DND-41 (cell line): ENCODE results near the gene FGFR3.

Experiments
- ATAC-seq: fragments of 200-7000 bp; cut with Tn5 transposase; 3 replicates; pipeline ENCODE4 v1.9.1; 2021; ENCODE audit warnings: low read depth; ENCODE audit not compliant: insufficient read depth
- DNase-seq: peaks from one replicate; pipeline ENCODE4 v3.0.0-alpha.2; 2020
- H2AFZ ChIP-seq: 2 replicates; pipeline ENCODE4 v1.6.0; 2012; ENCODE audit warnings: low read depth, low read length
- H3K27ac ChIP-seq: 2 replicates; pipeline ENCODE4 v1.5.1; 2012; ENCODE audit warnings: low read length, inconsistent platforms
- H3K27me3 ChIP-seq: fragments of 200-600 bp; sonication (generic); 2 replicates; pipeline ENCODE4 v1.6.0; 2012; ENCODE audit warnings: low read length, mild to moderate bottlenecking, inconsistent platforms; ENCODE audit not compliant: insufficient read depth, poor library complexity
- H3K36me3 ChIP-seq: 2 replicates; pipeline ENCODE4 v1.5.1; 2012; ENCODE audit warnings: low read length, inconsistent platforms; ENCODE audit not compliant: insufficient read depth
- H3K4me1 ChIP-seq: 2 replicates; pipeline ENCODE4 v1.5.1; 2012; ENCODE audit warnings: mild to moderate bottlenecking, low read length; ENCODE audit not compliant: insufficient read depth
- H3K4me2 ChIP-seq: 2 replicates; pipeline ENCODE4 v1.6.0; 2012; ENCODE audit warnings: mild to moderate bottlenecking, moderate library complexity, low read length, inconsistent platforms; ENCODE audit not compliant: insufficient read depth
- H3K4me3 ChIP-seq, 2 experiments: fragments of 200-600 bp in 1 of 2; shearing (Covaris generic) in 1 of 2; 2 replicates each; pipeline ENCODE4 v1.5.1; 2012 to 2016; ENCODE audit warnings: inconsistent platforms in 2 of 2, low read length in 2 of 2, mild to moderate bottlenecking in 2 of 2, low read depth in 1 of 2, moderate library complexity in 1 of 2
- H3K79me2 ChIP-seq: 2 replicates; pipeline ENCODE4 v1.6.0; 2012; ENCODE audit warnings: low read length, inconsistent platforms; ENCODE audit not compliant: insufficient read depth
- H3K9ac ChIP-seq: 2 replicates; pipeline ENCODE4 v1.6.0; 2012; ENCODE audit warnings: low read depth, mild to moderate bottlenecking, inconsistent platforms, low read length, moderate library complexity
- H3K9me3 ChIP-seq: 2 replicates; pipeline ENCODE4 v1.5.1; 2012; ENCODE audit warnings: low read length, moderate library complexity, mild to moderate bottlenecking, inconsistent platforms; ENCODE audit not compliant: insufficient read depth, severe bottlenecking
- H4K20me1 ChIP-seq: 2 replicates; pipeline ENCODE4 v1.6.0; 2012; ENCODE audit warnings: low read length; ENCODE audit not compliant: insufficient read depth
- CTCF ChIP-seq: IDR thresholded peaks from 2 replicates; pipeline ENCODE4 v1.5.1; 2012; ENCODE audit warnings: borderline replicate concordance, low read length, moderate library complexity, mild to moderate bottlenecking; ENCODE audit not compliant: poor library complexity, severe bottlenecking; ENCODE audit errors: extremely low read depth
- EZH2 ChIP-seq: IDR thresholded peaks from 3 replicates; pipeline ENCODE4 v1.6.1; 2012; ENCODE audit warnings: borderline replicate concordance, low read depth, mild to moderate bottlenecking, moderate library complexity, low read length, inconsistent platforms; ENCODE audit not compliant: severe bottlenecking

FGFR3 gene

GRCh38 chr4:1766106-1767060 lies 26.7 kb upstream of the FGFR3 start:
- TF ChIP-seq CTCF (no peak), EZH2 (no peak)
- Histone ChIP-seq H4K20me1 (peaks cover 3% of the 10 kb centered on the region; the same call in 1 of the 2 replicates), H3K9me3 (no peaks in the 10 kb centered on the region), H2AFZ (no peak overlapping the region), H3K79me2 (no peaks in the 10 kb centered on the region), H3K9ac (no peak overlapping the region), H3K4me2 (no peak overlapping the region), H3K27ac (no peak overlapping the region), H3K4me3 (no peak overlapping the region), H3K27me3 (no peaks in the 10 kb centered on the region), H3K4me1 (no peaks in the 10 kb centered on the region), H3K36me3 (no peaks in the 10 kb centered on the region)
- no peak for DNase-seq
- ATAC-seq, result 0 out of 3 replicates have a peak, but pooled peaks have one; percentile 11

DNA sequence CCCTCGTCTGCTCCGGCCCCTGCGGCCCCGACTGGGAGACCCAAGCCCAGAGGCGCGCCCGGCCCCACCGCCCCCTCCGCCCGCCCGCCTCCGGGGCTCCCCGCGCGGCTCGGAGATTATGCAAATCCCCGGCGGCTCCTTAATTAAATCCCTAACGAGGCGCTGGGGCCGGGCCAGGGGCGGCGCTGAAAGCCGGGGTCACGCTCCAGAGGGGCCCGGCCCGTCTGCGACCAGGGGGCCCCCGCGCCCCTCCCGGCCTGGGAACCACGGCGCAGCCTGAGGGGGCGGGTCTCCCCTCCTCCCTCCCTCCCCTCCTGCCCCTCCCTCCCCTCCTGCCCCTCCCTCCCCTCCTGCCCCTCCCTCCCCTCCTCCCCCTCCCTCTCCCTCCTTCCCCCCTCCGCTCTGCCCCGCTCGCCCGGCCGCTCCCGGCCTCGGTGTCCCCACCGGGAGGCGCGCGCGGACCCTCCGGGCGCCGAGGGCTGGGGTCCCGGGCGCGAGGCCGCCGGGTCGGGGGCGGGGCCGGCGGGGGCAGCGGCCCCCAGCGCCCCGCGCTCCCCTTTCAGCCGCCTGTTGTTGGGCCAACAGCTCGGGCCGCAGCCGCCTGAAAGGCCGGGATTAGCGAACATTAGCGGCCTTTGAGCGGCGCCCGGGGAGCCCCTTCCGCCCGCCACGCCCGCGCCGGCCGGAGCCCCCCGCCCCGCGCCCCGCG lies 25.9 kb upstream of the FGFR3 start:
- Histone ChIP-seq H3K27ac (no peak overlapping the region), H2AFZ (no peak overlapping the region), H3K9me3 (no peaks in the 10 kb centered on the region), H3K36me3 (no peaks in the 10 kb centered on the region), H3K4me2 (no peak overlapping the region), H3K9ac (no peak overlapping the region), H3K79me2 (no peaks in the 10 kb centered on the region), H3K4me1 (no peaks in the 10 kb centered on the region), H3K4me3 (no peak overlapping the region), H3K27me3 (no peaks in the 10 kb centered on the region), H4K20me1 (no peaks in the 10 kb centered on the region; the same call in 1 of the 2 replicates)
- TF ChIP-seq EZH2, result no peak
- no peak for TF ChIP-seq CTCF
- DNase-seq, result no peak
- no peak for ATAC-seq

DNA sequence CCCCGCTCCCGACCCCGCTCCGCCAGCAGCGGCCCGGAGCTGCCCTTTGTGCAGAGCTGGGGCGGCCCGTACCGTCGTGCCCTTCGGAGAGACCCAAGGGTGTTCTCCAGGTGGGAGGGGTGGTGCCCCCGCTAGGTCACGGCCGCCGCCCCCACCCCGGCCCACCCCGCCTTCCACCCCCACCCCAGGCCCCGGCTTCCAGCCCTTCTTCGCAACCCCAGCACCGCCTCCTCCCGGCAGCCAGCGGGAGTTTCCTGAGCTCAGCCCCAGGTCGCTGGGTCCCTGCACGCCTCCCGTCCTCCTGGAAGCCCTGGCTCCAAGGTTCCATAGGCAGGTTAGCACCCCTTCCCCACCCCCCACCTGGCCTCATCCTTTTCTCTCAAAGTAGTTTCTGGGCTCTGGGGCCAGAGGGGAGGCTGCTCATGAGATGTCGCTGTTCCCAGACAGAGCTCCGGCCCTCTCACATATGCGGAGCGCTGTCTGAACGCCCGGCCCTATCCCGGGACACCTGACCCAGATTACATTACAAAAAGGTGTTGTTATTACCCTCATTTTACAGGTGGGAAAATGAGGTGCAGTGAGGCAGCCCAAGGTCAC lies 25.2 kb upstream of the FGFR3 start:
- Histone ChIP-seq H2AFZ (no peak overlapping the region), H3K9me3 (no peaks in the 10 kb centered on the region), H3K4me3 (no peak overlapping the region), H3K27ac (no peak overlapping the region), H4K20me1 (no peaks in the 10 kb centered on the region; the same call in 1 of the 2 replicates), H3K4me2 (no peak overlapping the region), H3K79me2 (no peaks in the 10 kb centered on the region), H3K36me3 (no peaks in the 10 kb centered on the region), H3K9ac (no peak overlapping the region), H3K4me1 (no peaks in the 10 kb centered on the region), H3K27me3 (no peaks in the 10 kb centered on the region)
- ATAC-seq, result no peak
- TF ChIP-seq CTCF (peak; percentile 9), EZH2 (no peak)
- no peak for DNase-seq
